ENCODE results near the gene SUMO2.
"Not testable (repeated sequence)": the region's sequence is repeated elsewhere in the genome, so short reads cannot be mapped to it uniquely, and the experiment has no call there.

The SUMO2 gene

GRCh38 chr17:75181608-75182318 lies 996 bp downstream of the SUMO2 start:
- DNase-seq: peak; percentile 29 to 42

GRCh38 chr17:75181110-75181509 lies 1.6 kb downstream of the SUMO2 start:
- DNase-seq: no peak

GRCh38 chr17:75178453-75178852 lies 4.3 kb downstream of the SUMO2 start:
- DNase-seq: no peak

DNA sequence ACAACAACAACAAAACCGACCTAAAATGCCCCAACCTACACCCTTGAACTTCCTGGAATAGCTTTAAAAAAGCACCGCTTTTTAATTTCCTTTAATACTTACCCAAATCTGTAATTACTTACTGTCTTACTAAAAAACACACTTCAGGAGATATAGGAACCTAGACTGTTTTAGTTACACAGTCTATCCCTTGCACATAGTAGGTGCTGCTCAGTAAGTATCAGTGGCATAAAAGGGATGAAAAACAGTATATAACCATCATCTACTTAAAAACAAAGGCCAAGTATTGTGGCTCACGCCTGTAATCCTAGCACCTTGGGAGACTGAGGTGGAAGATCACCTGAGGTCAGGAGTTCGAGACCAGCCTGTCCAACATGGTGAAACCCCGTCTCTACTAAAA lies 6.1 kb downstream of the SUMO2 start:
- no peak for DNase-seq

DNA sequence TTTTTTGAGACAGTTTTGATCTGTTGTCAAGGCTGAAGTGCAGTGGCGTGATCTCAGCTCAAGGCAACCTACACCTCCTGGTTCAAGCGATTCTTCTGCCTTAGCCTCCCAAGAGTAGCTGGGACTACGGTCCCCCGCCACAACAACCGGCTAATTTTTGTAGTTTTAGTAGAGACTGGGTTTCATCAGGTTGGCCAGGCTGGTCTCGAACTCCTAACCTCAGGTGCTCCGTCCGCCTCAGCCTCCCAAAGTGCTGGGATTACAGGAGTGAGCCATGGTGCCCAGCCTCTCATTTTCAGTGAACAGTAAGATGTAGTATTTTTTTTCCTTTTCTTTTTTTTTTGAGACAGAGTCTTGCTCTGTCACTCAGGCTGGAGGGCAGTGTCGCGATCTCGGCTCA lies 7.8 kb downstream of the SUMO2 start:
- no peak for DNase-seq

GRCh38 chr17:75173526-75173925 lies 9.2 kb downstream of the SUMO2 start:
- DNase-seq: no peak

- no peak for DNase-seq
Measured at GRCh38 chr17:75168998-75169397, 13.8 kb downstream of the SUMO2 start.

DNA sequence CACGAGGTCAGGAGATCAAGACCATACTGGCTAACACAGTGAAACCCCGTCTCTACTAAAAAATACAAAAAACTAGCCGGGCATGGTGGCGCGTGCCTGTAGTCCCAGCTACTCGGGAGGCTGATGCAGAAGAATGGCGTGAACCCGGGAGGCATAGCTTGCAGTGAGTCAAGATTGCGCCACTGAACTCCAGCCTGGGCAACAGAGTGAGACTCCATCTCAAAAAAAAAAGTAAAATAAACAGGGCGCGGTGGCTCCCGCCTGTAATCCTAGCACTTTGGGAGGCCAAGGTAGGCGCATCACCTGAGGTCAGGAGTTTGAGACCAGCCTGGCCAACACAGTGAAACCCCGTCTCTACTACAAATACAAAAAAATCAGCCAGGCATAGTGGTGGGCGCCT lies 18.2 kb downstream of the SUMO2 start:
- DNase-seq: not testable (repeated sequence)

- DNase-seq: no peak
Measured at GRCh38 chr17:75163074-75163473, 19.7 kb downstream of the SUMO2 start.

- DNase-seq: no peak
Measured at GRCh38 chr17:75160211-75160610, 22.5 kb downstream of the SUMO2 start.

DNA sequence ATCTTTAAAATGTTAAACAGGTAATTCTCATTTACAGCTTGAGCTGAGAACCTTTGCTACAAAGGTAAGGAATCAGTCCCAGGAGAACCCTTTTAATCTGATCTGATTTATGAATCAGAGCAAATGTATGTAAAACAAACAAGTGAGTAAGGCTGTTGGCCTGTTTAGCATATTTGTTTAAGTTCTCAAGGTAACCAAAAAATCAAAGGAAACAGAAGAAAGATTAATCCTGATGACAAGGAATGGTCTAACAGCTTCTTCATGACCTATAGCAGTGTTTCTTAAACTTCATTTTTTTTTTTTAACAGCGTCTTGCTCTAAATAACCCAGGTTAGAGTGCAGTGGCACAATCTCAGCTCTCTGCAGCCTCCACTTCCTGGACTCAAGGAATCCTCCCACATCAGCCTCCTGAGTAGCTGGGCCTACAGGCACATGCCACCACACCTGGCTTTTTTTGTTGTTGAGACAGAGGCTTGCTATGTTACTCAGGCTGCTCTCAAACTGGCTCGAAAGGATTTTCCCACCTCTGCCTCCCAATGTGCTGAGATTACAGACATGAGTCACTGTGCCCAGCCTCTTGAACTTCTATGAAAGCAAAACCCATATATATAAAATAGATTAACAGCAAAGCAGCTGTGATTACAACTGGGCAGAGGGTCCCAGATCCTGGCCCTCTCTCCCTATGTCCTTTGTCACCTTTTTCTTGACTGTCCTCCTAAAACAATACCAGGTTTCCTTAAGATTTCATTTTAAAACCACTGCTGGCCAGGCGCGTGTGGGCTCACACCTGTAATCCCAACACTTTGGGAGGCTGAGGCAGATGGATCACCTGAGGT lies 23.3 kb downstream of the SUMO2 start:
- no peak for DNase-seq

DNA sequence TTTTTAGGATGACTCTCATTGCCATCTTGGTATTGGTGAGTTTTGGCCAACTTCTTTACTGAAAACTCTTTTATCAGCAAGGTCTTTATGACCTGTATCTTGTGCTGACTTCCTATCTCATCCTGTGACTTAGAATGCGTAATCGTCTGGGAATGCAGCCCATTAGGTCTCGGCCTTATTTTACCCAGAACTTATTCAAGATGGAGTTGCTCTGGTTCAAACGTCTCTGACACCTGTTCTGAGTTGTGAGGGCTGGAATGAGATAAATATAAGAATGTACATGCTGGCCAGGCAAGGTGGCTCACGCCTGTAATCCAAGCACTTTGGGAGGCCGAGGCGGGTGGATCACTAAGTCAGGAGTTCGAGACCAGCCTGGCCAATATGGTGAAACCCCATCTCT lies 24.3 kb downstream of the SUMO2 start:
- DNase-seq: not testable (repeated sequence)

DNA sequence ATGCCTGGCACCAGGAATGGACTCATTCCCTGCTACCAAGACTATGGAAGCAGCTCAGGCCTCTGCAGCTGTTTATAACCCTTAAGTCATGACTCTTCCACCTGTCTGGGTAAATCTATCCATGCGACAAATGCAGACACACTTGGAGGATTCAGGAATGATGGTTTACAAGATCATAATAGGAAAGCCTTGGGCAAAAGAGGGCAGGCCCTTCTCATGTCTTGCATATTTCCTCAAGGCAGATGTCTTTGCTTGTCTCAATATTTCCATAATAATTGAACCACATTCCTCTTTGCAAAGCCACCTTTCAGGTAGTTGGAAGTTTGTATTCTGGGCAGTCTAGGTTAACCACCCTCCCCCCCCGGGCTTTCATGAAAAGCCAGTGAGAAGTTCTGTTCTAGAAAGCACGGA lies 27.6 kb downstream of the SUMO2 start:
- DNase-seq: no peak

- DNase-seq: peak; percentile 98 to 99
Measured at GRCh38 chr17:75154195-75155106, 28.3 kb downstream of the SUMO2 start, which contains the start of gene JPT1. TSS of gene JPT1 (minus strand) at chr17:75154512. CDS start at chr17:75154397, 115 bp downstream.

GRCh38 chr17:75153780-75154194 lies 29.0 kb downstream of the SUMO2 start:
- peak in 1 of 2 donors; percentile 15 for DNase-seq

DNA sequence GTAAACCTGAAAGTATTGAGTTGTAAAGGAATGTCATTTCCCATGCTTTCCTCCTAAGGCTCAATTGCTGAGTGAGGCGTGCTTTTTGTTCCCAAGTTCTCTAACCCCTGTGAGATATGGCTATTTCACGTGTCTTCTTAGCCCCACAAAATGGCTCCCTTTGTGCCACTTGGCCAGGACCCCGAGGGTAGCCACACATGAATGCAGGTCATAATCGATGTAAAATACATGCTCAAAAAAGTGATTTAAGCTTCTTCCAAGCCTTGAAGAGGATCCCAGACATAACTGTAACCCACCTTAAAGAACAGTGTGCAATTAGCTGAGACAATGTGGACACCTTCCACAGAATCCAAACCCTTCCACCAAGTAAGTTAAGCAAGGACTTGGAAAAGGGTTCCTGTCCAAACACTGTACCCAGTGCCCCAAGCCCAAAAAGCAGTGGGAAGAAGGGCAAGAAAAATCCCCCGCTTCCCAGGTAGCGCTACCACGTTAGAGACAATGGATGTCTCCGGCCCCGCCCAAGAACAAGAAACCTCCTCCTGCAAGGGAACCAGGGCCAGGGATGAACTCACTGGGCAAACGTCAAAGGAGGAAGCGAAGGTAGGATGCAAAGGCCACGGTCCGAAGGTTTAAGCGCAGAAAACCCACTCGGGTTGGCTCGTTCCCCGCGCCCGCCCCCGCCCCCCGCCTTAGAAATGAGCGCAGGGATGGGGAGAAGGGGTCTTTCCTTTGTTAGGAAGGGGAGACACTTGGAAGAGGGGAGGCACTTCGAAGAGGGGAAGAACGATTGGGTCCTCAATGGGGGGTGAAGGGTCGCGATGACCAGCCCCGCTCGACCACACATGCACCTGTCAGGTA lies 29.6 kb downstream of the SUMO2 start:
- DNase-seq: peak in 1 of 2 donors; percentile 18

DNA sequence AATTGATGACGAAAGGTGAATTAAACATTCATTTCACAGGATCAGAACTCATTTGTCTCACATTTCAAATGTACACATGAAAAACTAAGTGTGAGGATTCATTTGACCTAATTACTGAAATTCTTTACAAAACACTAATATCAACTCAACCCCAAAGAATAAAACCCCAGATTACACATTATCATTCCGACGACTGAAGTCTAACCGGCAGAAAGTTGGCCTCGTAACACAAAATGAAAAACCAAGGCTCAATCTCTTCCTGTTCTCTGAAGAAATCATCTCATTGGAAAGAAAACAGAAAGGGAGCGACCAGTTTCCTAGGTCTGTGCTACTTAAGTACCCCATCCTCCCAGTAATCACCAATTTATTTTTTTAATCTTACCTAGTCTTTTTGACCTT lies 30.2 kb downstream of the SUMO2 start:
- DNase-seq: no peak

- no peak for DNase-seq
Measured at GRCh38 chr17:75151930-75152329, 30.8 kb downstream of the SUMO2 start.

DNA sequence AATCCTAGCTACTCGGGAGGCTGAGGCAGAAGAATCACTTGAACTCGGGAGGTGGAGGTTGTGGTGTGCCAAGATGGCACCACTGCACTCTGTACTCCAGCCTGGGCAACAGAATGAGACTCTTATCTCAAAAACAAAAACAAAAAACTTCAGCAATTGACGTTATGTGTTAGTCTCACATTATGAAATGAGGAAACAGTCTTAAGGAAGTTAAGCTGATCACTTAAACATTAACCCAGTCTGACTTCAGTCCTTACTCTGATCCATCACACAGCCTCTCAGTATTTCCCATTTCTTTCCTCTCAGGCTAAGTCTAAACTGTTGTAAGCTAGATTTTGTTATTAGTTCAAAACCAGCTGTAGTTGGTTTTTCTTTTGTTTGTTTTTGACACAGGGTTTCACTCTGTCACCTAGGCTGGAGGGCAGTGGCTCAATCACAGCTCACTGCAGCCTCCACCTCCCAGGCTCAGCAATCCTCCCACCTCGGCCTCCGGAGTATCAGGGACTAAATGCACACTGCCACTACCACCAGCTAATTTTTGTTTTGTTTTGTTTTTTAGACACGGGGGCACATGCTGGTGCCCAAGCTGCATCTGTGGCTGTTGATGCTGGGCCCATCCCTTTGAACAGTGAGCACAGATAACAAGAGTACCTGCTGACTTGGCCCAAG lies 34.7 kb downstream of the SUMO2 start:
- DNase-seq: no peak

DNA sequence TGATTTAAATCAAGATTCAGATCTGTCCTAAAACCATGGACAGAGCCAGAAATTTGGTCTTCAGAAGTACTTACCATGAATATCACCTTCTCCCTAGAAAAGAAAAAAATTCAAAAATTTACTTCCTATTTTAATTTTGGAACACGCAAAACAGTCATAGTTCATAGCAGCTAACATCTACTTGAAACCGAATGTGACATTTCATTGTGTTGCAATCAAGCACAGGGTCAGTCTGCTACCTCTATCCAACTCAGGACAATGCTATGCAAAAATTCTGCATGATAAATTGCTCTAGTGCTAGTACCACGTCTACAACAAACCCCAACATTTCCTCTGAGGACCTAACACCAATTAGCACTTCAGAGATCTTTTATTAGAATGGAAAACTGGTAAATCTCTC lies 36.2 kb downstream of the SUMO2 start:
- no peak for DNase-seq

DNA sequence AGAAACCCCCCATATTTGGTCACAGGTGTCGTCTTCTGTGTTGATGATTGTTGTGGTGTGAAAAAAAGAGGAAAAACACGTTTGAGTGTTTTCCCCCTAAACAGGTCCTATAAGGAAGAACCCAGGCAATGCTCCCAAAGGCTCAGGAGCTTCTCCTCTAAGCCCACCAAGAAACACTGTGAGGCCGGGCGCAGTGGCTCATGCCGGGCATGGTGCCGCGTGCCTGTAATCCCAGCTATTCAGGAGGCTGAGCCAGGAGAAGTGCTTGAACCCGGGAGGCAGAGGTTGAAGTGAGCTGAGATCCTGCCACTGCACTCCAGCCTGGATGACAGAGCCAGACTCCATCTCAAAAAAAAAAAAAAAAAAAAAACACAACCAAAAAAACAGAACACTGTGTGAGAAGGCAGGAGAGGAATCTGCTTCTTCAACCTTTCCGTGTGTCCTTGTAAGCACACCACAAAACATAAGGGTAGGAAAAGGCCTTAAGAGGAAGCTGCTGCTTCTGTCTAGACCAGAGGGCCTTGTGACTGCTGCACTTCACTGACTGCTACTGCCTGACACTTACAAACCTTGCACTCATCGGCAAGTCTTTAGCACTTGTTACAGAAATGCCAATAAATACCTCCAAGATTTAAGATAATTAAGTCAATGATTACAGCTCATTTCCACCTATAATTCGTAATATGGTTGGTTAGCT lies 37.8 kb downstream of the SUMO2 start:
- no peak for DNase-seq

Measured in activated CD4-positive, alpha-beta T cell treated with anti-CD3 and anti-CD28 coated beads for 4 hours (primary cell).